GM12878 (cell line): Measurements from ENCODE around the gene C1orf115. TPM values are rescaled to one million over a fixed set of nuclear protein-coding genes. Genes with fewer than 3 reads are reported as not detected.

ENCODE experiments used
- ATAC-seq: fragments of 200-7000 bp; cut with Tn5 transposase; 3 replicates; pipeline ENCODE4 v1.9.1; 2020; ENCODE audit warnings: mild to moderate bottlenecking, moderate library complexity
- BruUV-seq: library from RNA; stranded (reverse); fragments of 400-500 nt; replicated peaks from 2 replicates; lab custom pipeline; 2021; lab: Mats Ljungman, UMichigan
- CTCF ChIA-PET: fragments of 300-600 bp; sonication (Branson Sonifier 250); formaldehyde crosslinking; extraction: SDS; loops from one replicate; lab custom pipeline; 2021; ENCODE audit warnings: inconsistent platforms; lab: Yijun Ruan, JAX
- POLR2A ChIA-PET: fragments of 350-600 bp; formaldehyde crosslinking; extraction: SDS; loops from one replicate; lab custom pipeline; 2021; ENCODE audit warnings: inconsistent platforms; lab: Charles Lee
- RAD21 ChIA-PET: fragments of 300-600 bp; sonication (Branson Sonifier 250); formaldehyde crosslinking; loops from one replicate; lab custom pipeline; 2023; ENCODE audit warnings: antibody characterized with exemption; ENCODE audit not compliant: unreplicated experiment; lab: Charles Lee
- SMC1A ChIA-PET: fragments of 300-600 bp; sonication (Branson Sonifier 250); formaldehyde crosslinking; loops from one replicate; lab custom pipeline; 2023; ENCODE audit not compliant: unreplicated experiment, uncharacterized antibody; lab: Charles Lee
- DNase-seq: peaks from one replicate; pipeline ENCODE4 v3.0.0-alpha.2; 2011; ENCODE audit warnings: low read depth, low spot score
- FAIRE-seq: peaks from 3 replicates; lab custom pipeline; 2011; peaks lifted over from hg19 to GRCh38; lab: Jason Lieb, UNC
- H2AFZ ChIP-seq: 2 replicates; pipeline ENCODE4 v1.6.0; 2011; ENCODE audit warnings: low read depth, low read length, control low read depth; ENCODE audit not compliant: control insufficient read depth
- H3K27ac ChIP-seq: 2 replicates; pipeline ENCODE4 v1.5.1; 2011; ENCODE audit warnings: control low read depth; ENCODE audit not compliant: control insufficient read depth, insufficient read depth
- H3K27me3 ChIP-seq, 2 experiments: replicated peaks in 1 of 2; 2 replicates each; pipeline versions ENCODE4 v1.6.0 to v1.6.1; 2011; ENCODE audit warnings: low read length in 1 of 2; ENCODE audit not compliant: control insufficient read depth in 2 of 2, insufficient read depth in 2 of 2
- H3K36me3 ChIP-seq, 2 experiments: 2 replicates each; pipeline ENCODE4 v1.5.1; 2011; ENCODE audit warnings: low read length in 1 of 2; ENCODE audit not compliant: control insufficient read depth in 2 of 2, insufficient read depth in 2 of 2
- H3K4me1 ChIP-seq: 2 replicates; pipeline ENCODE4 v1.6.1; 2011; ENCODE audit warnings: mild to moderate bottlenecking, low read length, moderate library complexity, mixed read lengths; ENCODE audit not compliant: control insufficient read depth, insufficient read depth
- H3K4me2 ChIP-seq: 2 replicates; pipeline ENCODE4 v1.6.0; 2011; ENCODE audit warnings: control low read depth; ENCODE audit not compliant: control insufficient read depth, insufficient read depth
- H3K4me3 ChIP-seq: fragments of 200-600 bp; sonication (generic); 2 replicates; pipeline ENCODE4 v1.5.1; 2016
- H3K79me2 ChIP-seq: 2 replicates; pipeline ENCODE4 v1.6.0; 2011; ENCODE audit warnings: low read length; ENCODE audit not compliant: control insufficient read depth, insufficient read depth
- H3K9ac ChIP-seq: 2 replicates; pipeline ENCODE4 v1.8.0; 2011; ENCODE audit warnings: low read length, control low read depth, mixed read lengths; ENCODE audit not compliant: control insufficient read depth, insufficient read depth
- H3K9me3 ChIP-seq: replicated peaks from 3 replicates; pipeline ENCODE4 v1.5.1; 2011; ENCODE audit warnings: mild to moderate bottlenecking, low read length; ENCODE audit not compliant: control insufficient read depth, insufficient read depth
- H4K20me1 ChIP-seq: 2 replicates; pipeline ENCODE4 v1.6.0; 2011; ENCODE audit not compliant: control insufficient read depth, insufficient read depth
- ATF7 ChIP-seq: fragments of 450-650 bp; IDR thresholded peaks from 2 replicates; pipeline ENCODE4 v1.6.1; 2016; ENCODE audit warnings: low read depth, mild to moderate bottlenecking
- BHLHE40 ChIP-seq, 2 experiments: fragments of 450-650 bp in 1 of 2; IDR thresholded peaks; 2 replicates each; pipeline ENCODE4 v1.6.1; 2011 to 2017; ENCODE audit warnings: low read depth in 2 of 2, borderline replicate concordance in 1 of 2, improper control_type of control experiment in 1 of 2, low read length in 1 of 2, mild to moderate bottlenecking in 1 of 2
- EED ChIP-seq: sonication (generic); IDR thresholded peaks from 2 replicates; pipeline ENCODE4 v1.6.1; 2016; ENCODE audit warnings: antibody characterized with exemption, low read depth
- KLF5 ChIP-seq: fragments of 450-650 bp; IDR thresholded peaks from 2 replicates; pipeline ENCODE4 v1.6.1; 2014; ENCODE audit warnings: mild to moderate bottlenecking; ENCODE audit not compliant: partially characterized antibody
- MEF2B ChIP-seq: fragments of 450-650 bp; IDR thresholded peaks from 2 replicates; pipeline ENCODE4 v1.6.1; 2018; ENCODE audit warnings: mild to moderate bottlenecking, moderate library complexity; ENCODE audit not compliant: partially characterized antibody, poor library complexity, severe bottlenecking
- POLR2AphosphoS2 ChIP-seq: IDR thresholded peaks from 2 replicates; pipeline ENCODE4 v1.6.1; 2011; ENCODE audit warnings: low read depth, mild to moderate bottlenecking, low read length, improper control_type of control experiment, moderate library complexity
- SMARCA5 ChIP-seq: fragments of 450-650 bp; IDR thresholded peaks from 2 replicates; pipeline ENCODE4 v1.6.1; 2017; ENCODE audit warnings: mild to moderate bottlenecking
- TCF7 ChIP-seq: IDR thresholded peaks from 2 replicates; pipeline ENCODE4 v1.6.1; 2014; ENCODE audit warnings: antibody characterized with exemption, borderline replicate concordance
- WGBS: methylation state at CpG from one replicate; pipeline ENCODE4 v1.1.6; 2016; ENCODE audit warnings: low lambda C conversion rate; ENCODE audit not compliant: insufficient replicate concordance, insufficient coverage; ENCODE audit errors: missing lambda C conversion rate; 5-methylcytosine and 5-hydroxymethylcytosine counted together
- in situ Hi-C: fragments of 300-500 bp; cut with MboI; formaldehyde crosslinking; loops from 9 replicates; pipeline ENCODE4 v1.14.3; 2018; ENCODE audit warnings: mixed read lengths
- intact Hi-C: fragments of 100-400 bp; cut with micrococcal nuclease; formaldehyde crosslinking; loops from one replicate; pipeline ENCODE4 v1.14.2; 2022; ENCODE audit not compliant: unreplicated experiment
- polyA plus RNA-seq, 11 experiments: library from polyadenylated mRNA; depleted of rRNA in 4 of 11; unstranded in 6 of 11; stranded (reverse) in 5 of 11; fragments of >200 nt; fragmentation: Nextera tagmentation in 4 of 11; fragmentation: Illumina TruSeq in 1 of 11; extraction: Ambion mirVana in 4 of 11; extraction: Trizol in 1 of 11; gene quantifications; 1 replicate in 1 of 11; 2 replicates in 10 of 11; pipeline versions ENCODE4 v1.2.1 to v1.2.3, GENCODE V29; 2011 to 2016; ENCODE audit warnings: inconsistent platforms in 2 of 11, missing spikeins in 2 of 11, low read depth in 1 of 11
- total RNA-seq, 4 experiments: library from RNA; depleted of rRNA in 3 of 4; stranded (reverse); fragments of >200 nt in 3 of 4; fragmentation: Illumina TruSeq in 1 of 4; extraction: Trizol in 1 of 4; gene quantifications; 2 replicates each; pipeline versions ENCODE4 v1.2.1 to v1.2.3, GENCODE V29; 2013 to 2021
- TF ChIP-seq, protein P1 (sequence below): fragments of 450-650 bp; IDR thresholded peaks from 2 replicates; pipeline ENCODE4 v1.6.1; 2017; ENCODE audit warnings: mild to moderate bottlenecking, moderate library complexity
- TF ChIP-seq, protein P2 (sequence below): fragments of 150-350 bp; IDR thresholded peaks from 2 replicates; pipeline ENCODE4 v1.6.1; 2014; ENCODE audit warnings: mild to moderate bottlenecking, low read depth, low read length

C1orf115 gene
- total and polyA plus RNA-seq, 10 of the 15 experiments (the other 5 are each of a cell fraction or from before 2014, with no cell fraction given): 0.52 to 5.0 (median 4.1) TPM

DNA sequence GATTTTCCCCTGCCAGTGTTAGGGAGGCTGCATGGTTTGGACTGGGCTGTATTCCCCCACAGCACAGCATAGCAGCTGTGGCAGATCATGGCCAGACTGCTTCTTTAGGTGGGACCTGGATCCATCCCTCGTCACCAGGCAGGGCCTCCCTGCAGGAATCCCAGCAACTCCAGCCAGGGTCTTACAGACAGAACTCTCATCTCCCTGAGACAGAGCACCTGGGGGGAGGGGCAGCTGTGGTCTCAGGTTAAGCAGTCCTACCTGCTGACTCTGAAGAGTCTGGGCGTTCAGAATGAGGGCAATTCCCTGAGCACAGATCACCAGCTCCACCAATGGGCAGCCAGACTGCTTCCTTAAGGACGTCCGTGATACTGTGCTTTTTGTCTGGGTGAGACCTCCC, 47.9 kb upstream of the C1orf115 start:
- Histone ChIP-seq H3K27me3 (no peaks in the 10 kb centered on the region), H3K36me3 (no peaks in the 10 kb centered on the region), H3K9me3 (no peaks in the 10 kb centered on the region), H3K27ac (no peak overlapping the region), H3K9ac (no peak overlapping the region), H3K79me2 (no peaks in the 10 kb centered on the region), H4K20me1 (no peaks in the 10 kb centered on the region), H2AFZ (no peak overlapping the region), H3K4me2 (no peak overlapping the region), H3K4me1 (no peaks in the 10 kb centered on the region), H3K4me3 (no peak overlapping the region)
- ChIA-PET CTCF (no interaction called here), SMC1A (no interaction called here), POLR2A (no interaction called here), RAD21 (no interaction called here)
- no peak for FAIRE-seq
- TF ChIP-seq SMARCA5 (no peak), MEF2B (no peak), POLR2AphosphoS2 (no peak), TCF7 (no peak), KLF5 (no peak), BHLHE40 (IDR thresholded peaks at IDR 0.05; ENCODE audit: borderline replicate concordance in 1 of 2, low read depth in 2 of 2, low read length in 1 of 2) (no peak), EED (no peak), ATF7 (no peak)
- BruUV-seq: no TSS peak
- intact Hi-C loops (no loop called here), in situ Hi-C loops (no loop called here)
- 58% methylated on average over 4 of the region's 4 CpGs for WGBS
- ATAC-seq: no peak
- no peak for DNase-seq

DNA sequence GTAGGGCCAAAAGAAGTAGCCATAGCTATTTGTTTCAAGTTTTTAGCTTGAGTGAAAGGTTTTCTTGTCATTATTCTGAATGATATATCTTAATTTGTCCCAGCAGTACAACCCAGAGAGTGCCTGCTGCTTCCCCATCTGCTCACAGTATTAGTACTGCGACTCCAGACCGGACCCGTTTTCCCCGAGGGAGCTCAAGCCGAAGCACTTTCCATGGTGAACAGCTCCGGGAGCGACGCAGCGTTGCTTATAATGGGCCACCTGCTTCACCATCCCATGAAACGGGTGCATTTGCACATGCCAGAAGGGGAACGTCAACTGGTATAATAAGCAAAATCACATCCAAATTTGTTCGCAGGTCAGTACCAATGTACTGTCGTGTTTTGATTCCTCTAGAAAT, 37.2 kb upstream of the C1orf115 start:
- no TSS peak for BruUV-seq
- WGBS: 87% methylated on average over 13 of the region's 13 CpGs
- H3K4me3 ChIP-seq: no peak overlapping the region
- no peak overlapping the region for H3K9ac ChIP-seq
- CTCF ChIA-PET: no interaction called here
- FAIRE-seq: no peak
- no peak overlapping the region for H2AFZ ChIP-seq
- H3K27ac ChIP-seq: no peak overlapping the region
- no peaks in the 10 kb centered on the region for H3K27me3 ChIP-seq
- in situ Hi-C loops (no loop called here), intact Hi-C loops (no loop called here)
- RAD21 ChIA-PET: no interaction called here
- H3K79me2 ChIP-seq: no peaks in the 10 kb centered on the region
- H3K4me1 ChIP-seq: peaks cover 11% of the 10 kb centered on the region
- DNase-seq: no peak
- H3K36me3 ChIP-seq: no peaks in the 10 kb centered on the region
- H3K4me2 ChIP-seq: no peak overlapping the region
- no peaks in the 10 kb centered on the region for H3K9me3 ChIP-seq
- SMC1A ChIA-PET: interaction anchor here (0.5 kb wide), 1 partner anchor 347 kb away, joined by 3 read pairs; no protein-coding TSS in a partner anchor
- no peak for ATAC-seq
- H4K20me1 ChIP-seq: no peaks in the 10 kb centered on the region
- POLR2A ChIA-PET: no interaction called here
- TF ChIP-seq, protein P1, sequence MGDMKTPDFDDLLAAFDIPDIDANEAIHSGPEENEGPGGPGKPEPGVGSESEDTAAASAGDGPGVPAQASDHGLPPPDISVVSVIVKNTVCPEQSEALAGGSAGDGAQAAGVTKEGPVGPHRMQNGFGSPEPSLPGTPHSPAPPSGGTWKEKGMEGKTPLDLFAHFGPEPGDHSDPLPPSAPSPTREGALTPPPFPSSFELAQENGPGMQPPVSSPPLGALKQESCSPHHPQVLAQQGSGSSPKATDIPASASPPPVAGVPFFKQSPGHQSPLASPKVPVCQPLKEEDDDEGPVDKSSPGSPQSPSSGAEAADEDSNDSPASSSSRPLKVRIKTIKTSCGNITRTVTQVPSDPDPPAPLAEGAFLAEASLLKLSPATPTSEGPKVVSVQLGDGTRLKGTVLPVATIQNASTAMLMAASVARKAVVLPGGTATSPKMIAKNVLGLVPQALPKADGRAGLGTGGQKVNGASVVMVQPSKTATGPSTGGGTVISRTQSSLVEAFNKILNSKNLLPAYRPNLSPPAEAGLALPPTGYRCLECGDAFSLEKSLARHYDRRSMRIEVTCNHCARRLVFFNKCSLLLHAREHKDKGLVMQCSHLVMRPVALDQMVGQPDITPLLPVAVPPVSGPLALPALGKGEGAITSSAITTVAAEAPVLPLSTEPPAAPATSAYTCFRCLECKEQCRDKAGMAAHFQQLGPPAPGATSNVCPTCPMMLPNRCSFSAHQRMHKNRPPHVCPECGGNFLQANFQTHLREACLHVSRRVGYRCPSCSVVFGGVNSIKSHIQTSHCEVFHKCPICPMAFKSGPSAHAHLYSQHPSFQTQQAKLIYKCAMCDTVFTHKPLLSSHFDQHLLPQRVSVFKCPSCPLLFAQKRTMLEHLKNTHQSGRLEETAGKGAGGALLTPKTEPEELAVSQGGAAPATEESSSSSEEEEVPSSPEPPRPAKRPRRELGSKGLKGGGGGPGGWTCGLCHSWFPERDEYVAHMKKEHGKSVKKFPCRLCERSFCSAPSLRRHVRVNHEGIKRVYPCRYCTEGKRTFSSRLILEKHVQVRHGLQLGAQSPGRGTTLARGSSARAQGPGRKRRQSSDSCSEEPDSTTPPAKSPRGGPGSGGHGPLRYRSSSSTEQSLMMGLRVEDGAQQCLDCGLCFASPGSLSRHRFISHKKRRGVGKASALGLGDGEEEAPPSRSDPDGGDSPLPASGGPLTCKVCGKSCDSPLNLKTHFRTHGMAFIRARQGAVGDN: no peak
- TF ChIP-seq, protein P2, sequence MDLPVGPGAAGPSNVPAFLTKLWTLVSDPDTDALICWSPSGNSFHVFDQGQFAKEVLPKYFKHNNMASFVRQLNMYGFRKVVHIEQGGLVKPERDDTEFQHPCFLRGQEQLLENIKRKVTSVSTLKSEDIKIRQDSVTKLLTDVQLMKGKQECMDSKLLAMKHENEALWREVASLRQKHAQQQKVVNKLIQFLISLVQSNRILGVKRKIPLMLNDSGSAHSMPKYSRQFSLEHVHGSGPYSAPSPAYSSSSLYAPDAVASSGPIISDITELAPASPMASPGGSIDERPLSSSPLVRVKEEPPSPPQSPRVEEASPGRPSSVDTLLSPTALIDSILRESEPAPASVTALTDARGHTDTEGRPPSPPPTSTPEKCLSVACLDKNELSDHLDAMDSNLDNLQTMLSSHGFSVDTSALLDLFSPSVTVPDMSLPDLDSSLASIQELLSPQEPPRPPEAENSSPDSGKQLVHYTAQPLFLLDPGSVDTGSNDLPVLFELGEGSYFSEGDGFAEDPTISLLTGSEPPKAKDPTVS: no peak
